ENCODE measurements around the gene MICAL3.
"Not testable (repeated sequence)": the region's sequence is repeated elsewhere in the genome, so short reads cannot be mapped to it uniquely, and the experiment has no call there.

MICAL3 gene

DNA sequence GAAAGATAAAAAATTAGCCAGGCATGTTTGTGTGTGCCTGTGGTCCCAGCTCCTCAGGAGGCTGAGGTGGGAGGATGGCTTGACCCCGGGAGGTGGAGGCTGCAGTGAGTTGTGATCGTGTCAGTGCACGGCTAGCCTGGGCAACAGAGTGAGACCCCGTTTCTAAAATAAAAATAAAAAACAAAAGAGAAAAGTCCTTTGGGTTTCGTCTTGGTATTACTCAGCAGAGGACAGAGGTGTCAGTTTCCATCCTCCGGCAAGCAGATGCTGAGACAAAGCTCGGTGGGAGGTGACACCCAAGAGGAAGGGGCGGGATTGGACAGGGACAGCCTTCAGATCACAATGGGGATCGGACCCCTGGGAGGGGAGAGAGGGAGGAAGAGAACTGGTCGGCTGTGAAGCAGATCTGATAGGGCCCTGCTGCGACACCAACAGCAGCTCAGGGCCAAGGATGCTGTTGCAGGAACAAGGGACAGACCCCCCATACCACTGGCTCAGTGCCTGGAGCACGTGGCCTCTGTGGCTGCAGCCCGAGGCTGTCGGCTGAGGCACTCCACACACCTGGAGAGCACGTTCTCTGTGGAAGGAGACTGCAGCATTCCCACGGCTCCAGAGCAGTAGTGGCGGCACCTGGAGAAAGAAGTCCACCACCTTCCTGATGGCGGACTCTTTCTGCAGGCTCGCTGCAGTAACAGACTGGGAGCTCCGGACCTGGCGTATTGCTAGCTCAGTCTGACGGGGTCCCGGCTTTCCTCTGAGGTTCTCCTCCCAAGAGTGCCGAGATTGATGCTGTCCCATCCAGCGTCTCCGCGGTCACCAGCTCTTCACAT is 244.9 kb downstream of the MICAL3 start:
- DNase-seq (ENCODE audit: low spot score): no peak

DNA sequence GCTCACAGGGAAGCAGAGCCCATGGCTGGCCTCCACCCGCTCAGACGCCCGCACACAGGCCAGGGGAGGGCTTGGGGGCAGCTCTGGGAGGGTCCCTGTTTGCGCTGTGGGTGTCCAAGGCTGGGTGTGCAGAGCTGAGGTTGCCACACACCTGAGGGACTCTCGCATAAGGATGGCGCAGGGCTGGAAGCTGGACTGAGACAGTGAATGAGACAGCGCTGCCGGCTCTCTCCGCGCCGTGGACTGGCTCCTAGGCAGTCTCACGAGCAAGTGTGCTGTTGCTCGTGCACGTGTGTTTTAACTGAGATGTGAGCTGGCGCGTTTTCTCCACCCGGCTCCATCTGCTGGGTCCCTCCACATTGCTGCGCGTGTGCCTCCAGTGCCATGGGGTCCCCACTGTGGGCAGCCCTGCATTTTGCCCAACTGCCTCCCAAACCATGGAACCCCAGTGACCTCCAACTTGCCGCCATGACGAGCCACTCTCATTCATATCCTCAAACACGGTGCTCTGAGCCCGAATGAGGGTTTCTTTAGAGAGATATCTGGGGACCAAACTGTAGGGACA is 245.9 kb downstream of the MICAL3 start:
- DNase-seq (ENCODE audit: low spot score): no peak

DNA sequence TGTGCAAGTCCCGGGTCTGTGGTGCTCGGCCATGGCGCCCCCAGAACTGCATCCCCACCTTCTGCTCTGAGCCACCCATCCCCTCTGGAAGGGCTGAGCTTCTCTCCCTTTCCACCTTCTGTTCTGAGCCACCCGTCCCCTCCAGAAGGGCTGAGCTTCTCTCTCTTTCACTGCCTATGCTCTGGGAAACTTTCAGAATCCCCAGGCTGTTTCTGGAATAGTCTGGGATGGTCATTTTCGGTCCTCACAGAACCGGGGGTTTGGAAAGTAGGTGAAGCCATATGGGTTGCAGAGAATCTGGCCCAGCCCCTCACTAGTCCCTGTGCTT is 246.7 kb downstream of the MICAL3 start:
- DNase-seq (ENCODE audit: low spot score): no peak

DNA sequence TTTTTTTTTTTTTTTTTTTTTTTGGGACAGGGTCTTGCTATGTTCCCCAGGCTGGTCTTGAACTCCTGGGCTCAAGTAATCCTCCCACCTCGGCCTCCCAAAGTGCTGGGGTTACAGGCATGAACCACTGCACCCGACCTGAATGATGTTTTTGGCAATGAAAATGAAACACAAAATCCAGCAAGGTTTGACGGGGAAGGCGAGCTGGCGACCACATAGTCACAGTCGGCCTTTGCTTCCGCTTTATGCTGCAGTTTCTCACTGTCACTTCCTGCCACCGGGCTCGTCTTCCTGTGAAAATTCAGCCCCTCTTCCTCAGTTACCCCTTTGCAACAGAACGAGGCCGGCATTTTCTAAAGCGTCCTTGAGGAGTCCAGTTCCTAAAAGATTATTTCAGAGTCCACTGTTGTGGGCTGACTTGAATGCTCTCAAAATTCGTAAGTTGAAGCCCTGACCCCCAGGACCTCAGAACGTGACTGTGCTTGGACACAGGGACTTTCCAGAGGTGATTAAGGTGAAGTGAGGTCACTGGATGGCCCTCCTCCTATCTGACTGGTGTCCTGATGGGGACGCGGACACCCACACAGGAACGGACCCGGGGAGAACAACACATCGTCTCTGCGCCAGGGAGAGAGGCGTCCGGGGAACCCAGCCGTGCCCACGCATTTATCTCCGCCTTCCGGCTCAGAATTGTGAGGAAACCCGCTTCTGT is 247.2 kb downstream of the MICAL3 start:
- no peak for DNase-seq (ENCODE audit: low spot score)

DNA sequence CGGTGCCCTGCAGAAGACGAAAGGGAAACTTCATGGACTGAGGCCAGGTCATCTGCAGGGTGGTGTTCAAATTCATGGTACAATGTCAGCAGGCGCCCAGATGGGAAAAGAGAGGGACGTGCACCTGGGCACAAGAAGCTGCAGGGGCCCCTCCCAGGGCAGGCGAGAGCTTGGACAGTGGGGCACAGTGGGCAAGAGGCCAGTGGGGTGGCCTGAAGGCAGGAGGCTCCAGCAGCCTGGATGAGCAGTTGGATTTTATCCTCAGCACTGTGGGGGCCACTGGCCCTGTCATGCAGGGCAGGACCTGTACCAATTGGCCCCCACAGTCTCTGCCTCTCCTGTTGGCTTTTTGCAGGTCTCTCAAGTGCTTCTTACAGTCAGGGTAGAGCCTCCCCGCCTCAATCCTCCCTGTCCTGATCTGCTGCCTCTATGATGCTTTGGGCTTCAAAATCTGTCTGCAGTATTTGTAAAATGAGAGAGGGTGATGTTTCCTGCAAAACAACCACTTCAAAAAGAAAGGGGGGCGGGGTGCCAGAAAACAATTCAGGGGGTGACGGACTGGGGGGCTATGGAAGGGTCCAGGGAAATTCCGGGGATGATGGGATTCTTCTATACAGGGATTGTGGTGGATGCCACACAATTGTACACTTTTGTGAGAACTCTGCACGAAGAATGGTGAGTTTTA is 248.4 kb downstream of the MICAL3 start:
- no peak for DNase-seq (ENCODE audit: low spot score)

DNA sequence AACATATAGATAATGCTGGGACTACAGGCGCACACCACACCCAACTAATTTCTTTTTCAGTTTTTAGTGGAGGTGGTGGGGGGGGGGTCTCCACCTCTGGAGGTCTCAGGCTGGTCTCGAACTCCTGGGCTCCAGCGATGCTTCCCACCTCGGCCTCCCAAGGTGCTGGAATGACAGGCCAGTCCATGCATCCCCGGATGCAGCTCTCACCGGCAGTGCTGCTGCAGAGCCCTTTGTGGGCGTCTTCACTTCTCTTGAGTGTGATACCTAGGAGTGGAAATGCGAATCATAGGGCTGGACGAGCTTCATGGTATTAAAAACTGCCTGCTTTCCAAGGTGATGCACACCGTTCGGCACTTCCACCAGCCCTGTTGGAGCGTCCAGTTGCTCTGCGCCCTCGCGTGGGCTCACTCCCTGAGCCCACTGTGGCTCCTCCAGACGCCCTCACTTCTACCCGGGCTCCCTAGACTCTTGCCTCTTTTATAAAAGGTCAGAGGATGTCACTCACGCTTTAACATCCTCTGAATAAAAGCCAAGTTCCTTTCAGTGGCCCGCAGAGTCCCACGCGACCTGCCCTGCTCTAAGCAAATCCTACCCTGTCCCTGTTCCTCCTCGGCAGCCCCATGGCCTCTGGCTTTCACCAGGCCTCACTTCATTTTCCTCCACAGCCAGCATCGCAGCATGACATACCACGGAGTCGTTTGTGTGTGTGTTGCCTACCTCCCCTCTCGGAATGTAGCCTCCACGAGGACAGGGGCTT is 249.3 kb downstream of the MICAL3 start:
- DNase-seq (ENCODE audit: low spot score): no peak

DNA sequence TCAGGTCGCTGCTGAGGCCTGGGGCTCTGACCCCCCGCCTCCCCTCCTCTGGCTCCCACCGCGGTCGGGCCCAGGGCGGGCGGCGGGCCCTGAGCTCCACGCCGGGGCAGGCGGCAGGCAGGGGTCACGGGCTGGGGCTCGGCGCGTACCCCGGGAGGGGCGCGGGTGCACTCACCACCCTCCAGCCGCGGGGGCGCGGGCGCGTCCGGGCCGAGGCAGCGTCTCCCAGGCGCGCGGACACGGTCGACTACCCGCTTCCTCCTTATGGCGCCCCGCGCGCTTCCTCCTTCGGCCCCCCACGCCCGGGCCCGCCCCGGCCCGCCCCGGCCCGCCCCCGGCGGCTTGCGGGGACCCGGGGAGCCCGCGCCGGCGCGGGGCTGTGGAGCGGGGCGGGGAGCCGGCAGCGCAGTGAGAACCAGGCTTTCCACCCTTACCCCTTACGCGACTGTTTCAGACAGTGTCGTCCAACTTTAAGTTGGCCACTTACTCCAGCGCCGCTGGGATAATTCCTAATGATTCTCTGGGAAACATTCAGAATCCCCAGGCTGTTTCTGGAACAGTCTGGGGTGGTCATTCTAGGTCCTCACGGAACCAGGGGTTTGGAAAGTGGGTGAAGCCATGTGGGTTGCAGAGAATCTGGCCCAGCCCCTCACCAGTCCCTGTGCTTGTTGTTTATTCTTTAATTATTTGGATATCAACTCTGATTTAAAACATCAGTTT is 250.0 kb downstream of the MICAL3 start, which contains the start of gene BID:
Gene BID, minus strand, starts transcription at position 264 of the 720 bp plus-strand sequence. CDS start 24,353 bp downstream, outside the sequence.
- DNase-seq (ENCODE audit: low spot score): no peak

DNA sequence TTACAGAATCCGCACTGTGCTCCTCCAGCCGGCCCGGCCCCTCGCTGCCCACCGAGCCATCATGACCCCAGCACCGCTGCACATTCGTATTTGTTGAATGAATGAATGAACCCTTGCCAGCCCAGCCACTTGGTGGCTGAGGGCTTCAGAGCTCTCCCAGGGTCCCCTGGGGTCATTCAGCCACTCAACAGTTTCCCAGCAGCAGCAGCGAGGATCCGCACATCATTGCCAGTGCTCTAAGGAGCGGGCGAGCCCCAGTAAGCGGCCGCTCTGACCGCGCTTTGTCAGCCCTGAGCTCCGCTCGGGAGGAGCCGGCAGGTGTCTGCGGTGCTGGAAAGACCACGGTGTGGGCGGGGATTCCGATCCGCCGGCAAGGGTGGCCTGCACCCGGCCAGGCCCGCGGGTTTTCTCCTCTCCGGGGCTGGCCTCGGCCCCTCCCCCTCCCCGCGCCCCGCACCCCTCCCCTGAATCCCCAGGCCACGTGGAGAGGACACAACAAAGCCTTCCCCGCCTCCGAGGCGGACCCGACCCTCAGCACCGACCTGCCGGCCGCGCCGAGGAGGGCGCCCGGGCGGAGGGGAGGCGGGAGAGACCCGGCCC is 250.7 kb downstream of the MICAL3 start:
- no peak for DNase-seq (ENCODE audit: low spot score)

DNA sequence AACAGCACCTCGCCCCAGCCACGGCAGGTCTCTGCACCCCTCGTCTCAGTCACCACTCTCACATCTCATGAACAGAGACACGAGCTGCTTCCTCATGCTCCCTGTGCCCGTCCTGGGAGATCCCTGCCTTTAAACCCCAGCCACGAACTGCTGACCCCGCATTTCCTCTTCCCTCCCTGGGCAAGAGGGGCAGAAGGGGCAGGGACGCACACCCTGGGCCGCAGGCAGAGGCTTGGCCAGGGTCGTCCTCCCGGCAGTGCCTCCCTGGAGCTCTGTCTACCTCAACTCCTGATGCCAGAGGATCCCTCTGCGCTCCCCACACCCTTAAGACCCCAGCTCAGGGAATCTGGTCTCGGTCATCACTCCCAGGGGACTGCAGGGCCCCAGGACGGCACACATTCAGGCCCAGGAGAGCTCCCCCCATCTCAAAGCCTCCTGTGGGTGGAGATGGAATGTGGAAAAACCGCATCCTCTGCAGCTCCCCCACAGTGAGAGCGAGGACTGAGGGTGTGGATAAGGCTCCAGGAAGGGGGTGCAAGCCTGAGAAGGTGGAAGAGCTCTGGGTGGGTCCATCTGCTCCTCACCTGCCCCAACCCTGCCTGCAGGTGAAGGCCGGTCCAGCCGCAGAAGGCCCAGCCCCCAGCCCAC is 251.3 kb downstream of the MICAL3 start:
- DNase-seq (ENCODE audit: low spot score): no peak

DNA sequence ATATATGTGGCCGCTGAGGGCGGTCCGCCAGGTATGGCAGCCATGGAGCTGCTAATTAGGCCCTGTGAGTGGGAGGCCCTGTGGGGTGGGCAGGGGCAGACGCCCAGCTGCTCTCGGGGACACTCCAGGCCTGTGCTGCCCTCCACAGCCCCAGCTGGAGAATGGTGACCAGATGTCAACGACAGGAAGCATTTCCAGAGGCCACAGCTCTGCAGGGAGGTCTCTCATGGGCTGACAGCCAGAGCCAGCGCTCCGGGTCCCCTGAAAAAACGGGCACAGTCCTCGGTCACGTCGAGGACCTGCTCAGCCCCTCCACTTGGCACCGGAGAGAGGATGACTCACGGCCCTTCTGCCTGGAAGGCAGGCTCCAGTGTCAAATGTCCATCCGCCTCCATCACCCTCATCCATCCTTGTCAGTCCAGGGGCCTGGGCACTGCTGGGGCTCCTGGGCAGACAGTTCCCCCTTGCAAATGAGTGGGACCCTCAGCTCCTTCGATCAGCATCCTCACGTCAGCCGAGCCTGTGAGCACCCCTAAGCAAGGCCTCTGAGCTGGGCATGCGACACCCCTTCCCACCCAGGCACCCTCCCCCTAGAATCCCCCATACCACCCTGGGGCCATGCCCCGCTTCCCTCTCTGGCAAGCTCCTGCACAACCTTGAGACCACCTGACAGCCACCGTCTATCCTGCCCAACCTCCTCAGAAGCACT is 252.0 kb downstream of the MICAL3 start:
- no peak for DNase-seq (ENCODE audit: low spot score)

DNA sequence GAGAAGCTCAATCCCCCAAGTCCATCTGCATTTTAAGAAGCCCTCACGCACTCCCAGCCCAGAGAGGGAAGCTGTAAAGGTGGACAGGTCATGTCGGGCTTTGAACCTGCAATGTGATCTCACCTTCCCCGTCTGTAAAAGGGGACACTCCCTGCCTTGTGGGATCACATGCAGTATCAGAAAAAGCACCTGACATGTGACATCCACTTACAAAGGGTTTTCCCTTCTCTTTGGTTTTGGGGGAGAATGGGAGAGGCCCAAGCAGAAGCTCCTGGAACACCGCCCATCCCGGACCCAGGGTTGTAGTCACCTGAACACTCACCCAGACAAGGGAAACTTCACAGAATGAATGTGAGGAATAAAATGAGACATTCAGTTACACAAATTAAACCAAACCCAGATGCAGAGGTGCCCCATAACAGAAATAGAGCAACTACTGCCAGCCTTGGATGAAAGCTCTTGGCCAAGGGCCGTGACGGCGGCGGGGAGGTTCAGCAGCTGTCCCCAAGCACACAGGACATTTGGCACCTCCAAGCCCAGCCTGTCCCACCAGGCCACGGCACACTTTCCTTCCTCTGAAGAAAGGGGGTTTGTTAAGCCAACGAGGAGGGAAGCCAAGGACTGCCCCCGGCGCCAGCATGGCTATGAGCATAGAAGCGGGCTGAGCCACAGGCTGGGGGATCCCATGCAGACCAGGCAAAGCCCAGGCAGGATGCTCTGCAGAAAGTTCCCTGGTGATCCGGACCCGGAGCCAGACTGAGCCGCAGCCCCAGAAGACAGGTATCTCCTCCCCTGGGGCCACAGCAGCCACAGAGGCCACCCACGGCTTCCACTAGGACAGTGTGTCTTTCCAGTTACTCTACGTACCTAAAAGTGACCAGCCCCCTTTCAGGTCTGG is 253.9 kb downstream of the MICAL3 start:
- DNase-seq (ENCODE audit: low spot score): no peak

DNA sequence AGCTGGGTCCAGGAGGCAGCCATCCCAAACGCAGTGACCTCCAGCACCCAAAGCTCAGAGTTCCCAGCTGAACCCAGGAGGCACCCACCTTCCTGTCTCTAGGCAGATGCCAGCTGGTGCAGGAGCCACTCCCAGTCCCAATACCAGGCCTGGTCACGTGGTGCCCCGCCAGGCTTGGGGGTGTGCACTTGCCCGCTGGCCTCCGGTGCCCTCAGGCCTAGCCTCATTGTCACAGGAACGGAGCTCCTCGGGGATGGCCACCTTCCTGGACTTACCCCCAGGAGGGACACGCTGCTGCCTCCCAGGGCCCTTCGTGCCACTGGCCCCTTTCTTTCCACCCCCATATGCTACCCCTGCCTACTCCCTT is 254.7 kb downstream of the MICAL3 start:
- no peak for DNase-seq (ENCODE audit: low spot score)

DNA sequence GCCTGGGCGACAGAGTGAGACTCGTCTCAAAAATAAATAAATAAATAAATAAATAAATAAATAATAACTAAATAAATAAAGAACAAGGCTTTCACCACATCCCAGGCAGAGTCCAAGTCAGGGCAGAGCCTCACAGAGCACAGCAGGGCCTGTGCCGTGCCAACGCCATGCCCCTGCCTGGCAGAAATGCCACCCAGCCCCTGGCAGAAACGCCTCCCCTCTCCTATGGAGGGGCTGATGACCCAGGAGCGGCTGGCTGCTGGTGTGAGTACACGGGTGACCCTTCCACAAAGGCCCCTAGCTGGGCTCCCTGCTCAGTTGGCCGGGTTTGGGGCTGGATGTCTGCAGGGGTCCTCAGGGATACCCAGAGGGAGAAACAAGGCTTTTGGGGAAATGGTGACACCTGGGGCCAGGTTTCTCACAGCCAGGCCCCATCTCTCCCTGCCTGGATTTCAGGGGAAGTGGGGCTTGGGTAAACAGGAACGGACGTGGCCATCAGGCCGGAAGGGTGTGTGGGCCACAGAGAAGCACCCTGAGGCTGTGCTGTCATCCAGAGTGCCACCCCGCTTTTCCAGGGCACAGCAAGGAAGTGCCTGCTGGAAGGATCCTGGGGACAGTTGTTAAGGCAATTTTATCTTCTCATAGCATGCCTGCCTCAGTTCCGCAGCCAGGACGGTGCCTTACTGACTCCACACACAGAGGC is 255.2 kb downstream of the MICAL3 start:
- DNase-seq (ENCODE audit: low spot score): no peak

DNA sequence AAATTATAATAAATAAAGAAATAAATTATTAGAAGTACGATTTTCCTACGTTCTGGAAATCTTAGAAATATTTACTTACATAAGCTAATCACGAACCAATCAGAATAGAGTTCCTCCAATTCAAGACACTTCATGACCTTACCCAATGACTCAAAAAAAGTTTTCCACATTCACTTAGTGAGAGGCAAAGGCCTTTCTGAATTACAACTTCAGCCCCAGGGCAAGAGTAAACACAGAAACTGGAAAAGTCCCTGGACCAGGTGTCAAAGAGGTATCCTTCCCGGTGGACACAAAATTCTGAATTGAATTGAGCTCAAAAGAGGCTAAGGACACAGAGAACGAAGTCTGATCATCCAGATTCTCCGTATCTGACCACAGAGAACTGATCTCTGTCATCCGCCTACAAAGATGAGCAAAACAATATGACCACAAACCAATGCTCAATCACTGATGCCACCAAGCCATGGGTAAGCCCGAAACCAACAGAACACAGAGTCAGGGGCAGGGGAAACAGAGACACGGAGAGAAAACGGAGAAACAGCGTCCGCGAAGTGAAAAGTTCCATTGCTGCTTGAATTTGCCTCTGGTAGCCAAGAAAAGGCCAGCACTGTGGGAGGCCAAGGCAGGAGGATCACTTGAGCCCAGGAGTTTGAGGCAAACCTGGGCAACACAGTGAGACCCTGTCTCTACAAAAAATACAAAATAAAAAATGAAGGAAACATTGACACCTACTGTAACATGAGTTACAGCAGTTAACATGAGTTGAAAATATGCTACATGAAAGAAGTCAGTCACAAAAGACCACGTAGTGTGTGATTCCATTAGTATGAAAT is 256.9 kb downstream of the MICAL3 start:
- no peak for DNase-seq (ENCODE audit: low spot score)

DNA sequence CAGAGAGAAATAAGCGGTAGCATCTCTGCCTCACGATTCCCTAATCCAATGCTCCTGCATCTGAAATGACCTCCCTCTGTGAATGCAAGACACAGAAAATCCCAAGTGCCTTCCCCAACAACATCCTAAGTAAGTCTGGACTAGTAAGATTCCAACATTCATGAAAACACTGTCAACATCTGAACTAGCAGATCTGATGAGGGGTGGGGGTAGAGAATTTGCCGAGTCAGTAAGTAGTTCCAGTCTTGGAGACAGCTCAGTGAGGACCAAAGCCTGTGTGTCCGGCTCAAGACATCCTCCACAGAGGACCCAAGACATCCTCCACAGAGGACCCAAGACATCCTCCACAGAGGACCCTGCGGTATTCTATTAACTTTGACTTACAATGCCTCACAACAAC is 259.5 kb downstream of the MICAL3 start:
- DNase-seq (ENCODE audit: low spot score): not testable (repeated sequence)

DNA sequence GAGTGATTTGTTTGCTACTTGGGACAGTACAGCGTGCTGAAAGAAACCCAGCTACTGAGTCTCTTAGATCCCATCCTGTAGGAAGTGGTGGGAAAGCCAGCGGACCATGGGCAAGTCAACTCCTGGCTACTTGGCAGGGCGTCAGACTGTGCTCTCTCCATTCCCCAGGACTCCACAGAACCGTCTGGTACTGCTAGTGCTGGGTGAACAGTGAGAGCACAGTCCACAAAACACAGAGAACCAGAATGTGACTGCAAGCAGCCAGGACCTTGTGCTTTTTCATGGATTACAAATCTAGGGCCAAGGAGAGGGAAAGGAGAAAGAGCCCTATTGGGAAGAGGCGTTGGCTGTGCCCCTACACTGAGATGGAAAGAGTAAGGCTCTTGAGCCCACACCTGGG is 260.3 kb downstream of the MICAL3 start:
- no peak for DNase-seq (ENCODE audit: low spot score)

DNA sequence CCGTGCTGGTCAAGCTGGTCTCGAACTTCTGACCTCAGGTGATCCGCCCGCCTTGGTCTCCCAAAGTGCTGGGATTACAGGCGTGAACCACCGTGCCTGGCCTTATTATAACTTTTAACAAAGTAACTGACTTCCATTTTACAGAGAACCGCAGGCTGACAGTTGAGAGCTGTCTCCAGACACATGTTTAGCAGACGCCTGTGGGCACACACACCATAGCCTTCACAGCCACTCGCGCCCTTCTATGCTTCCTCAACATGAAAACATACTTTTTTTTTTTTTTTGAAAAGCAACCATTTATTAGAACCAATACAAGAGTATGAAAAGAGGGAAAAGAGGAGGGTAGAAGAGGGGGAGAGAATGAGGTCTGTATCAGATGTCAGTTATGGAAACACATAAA is 260.9 kb downstream of the MICAL3 start:
- not testable (repeated sequence) for DNase-seq (ENCODE audit: low spot score)
